Lower leg skin (tissue), 3 donors: ENCODE results near the gene THSD4.

Experiments used
- CTCF ChIP-seq, 3 donors: fragments of 450-650 bp; IDR thresholded peaks; one replicate each; pipeline ENCODE4 v1.5.1; 2016; ENCODE audit warnings: antibody characterized with exemption in 3 of 3, mild to moderate bottlenecking in 3 of 3, moderate library complexity in 2 of 3
- POLR2A ChIP-seq, 2 donors: fragments of 450-650 bp; IDR thresholded peaks; one replicate each; pipeline ENCODE4 v1.6.1; 2016 to 2017; ENCODE audit warnings: antibody characterized with exemption in 2 of 2, mild to moderate bottlenecking in 1 of 2, moderate library complexity in 1 of 2

- TF ChIP-seq CTCF (IDR thresholded peaks at IDR 0.05) = no peak
- TF ChIP-seq POLR2A (IDR thresholded peaks at IDR 0.05) = no peak
Observed at GRCh38 chr15:71461748-71462147, 346.5 kb downstream of the THSD4 start.
